ENCODE measurements around the gene DOCK10. TPM values are rescaled to one million over a fixed set of nuclear protein-coding genes. Genes with fewer than 3 reads are reported as not detected.

Gene DOCK10
- total and polyA plus RNA-seq, 2 experiments from 2014 or later = 1.1 to 3.2 TPM

GRCh38 chr2:225013425-225014365, 28.6 kb downstream of the DOCK10 start:
- no peaks in the 10 kb centered on the region for H3K79me2 ChIP-seq
- H3K27ac ChIP-seq = no peak overlapping the region
- DNase-seq (ENCODE audit: low spot score) = no peak
- no peak for TF ChIP-seq EZH2 (IDR thresholded peaks at IDR 0.05; ENCODE audit: borderline replicate concordance)
- TF ChIP-seq, protein P1, sequence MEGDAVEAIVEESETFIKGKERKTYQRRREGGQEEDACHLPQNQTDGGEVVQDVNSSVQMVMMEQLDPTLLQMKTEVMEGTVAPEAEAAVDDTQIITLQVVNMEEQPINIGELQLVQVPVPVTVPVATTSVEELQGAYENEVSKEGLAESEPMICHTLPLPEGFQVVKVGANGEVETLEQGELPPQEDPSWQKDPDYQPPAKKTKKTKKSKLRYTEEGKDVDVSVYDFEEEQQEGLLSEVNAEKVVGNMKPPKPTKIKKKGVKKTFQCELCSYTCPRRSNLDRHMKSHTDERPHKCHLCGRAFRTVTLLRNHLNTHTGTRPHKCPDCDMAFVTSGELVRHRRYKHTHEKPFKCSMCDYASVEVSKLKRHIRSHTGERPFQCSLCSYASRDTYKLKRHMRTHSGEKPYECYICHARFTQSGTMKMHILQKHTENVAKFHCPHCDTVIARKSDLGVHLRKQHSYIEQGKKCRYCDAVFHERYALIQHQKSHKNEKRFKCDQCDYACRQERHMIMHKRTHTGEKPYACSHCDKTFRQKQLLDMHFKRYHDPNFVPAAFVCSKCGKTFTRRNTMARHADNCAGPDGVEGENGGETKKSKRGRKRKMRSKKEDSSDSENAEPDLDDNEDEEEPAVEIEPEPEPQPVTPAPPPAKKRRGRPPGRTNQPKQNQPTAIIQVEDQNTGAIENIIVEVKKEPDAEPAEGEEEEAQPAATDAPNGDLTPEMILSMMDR (IDR thresholded peaks at IDR 0.05; ENCODE audit: poor library complexity) = no peak
- no peak for TF ChIP-seq EZH2phosphoT487 (IDR thresholded peaks at IDR 0.05; ENCODE audit: low read depth, severe bottlenecking, unreplicated experiment)
- WGBS (ENCODE audit: low lambda C conversion rate, missing lambda C conversion rate) = 80% methylated on average over 2 of the region's 2 CpGs
- no peak overlapping the region for H3K4me3 ChIP-seq
- H3K36me3 ChIP-seq (replicated peaks; ENCODE audit: insufficient read depth, low read depth) = no peaks in the 10 kb centered on the region
- H3K4me2 ChIP-seq = no peak overlapping the region
- no peaks in the 10 kb centered on the region for H3K27me3 ChIP-seq
- no peaks in the 10 kb centered on the region for H3K9me2 ChIP-seq (replicated peaks; ENCODE audit: insufficient read depth)
- H3K9me3 ChIP-seq (ENCODE audit: low read depth) = no peaks in the 10 kb centered on the region
- no peaks in the 10 kb centered on the region for H3K4me1 ChIP-seq (ENCODE audit: insufficient read depth)
- no peak overlapping the region for H2AFZ ChIP-seq
- no peaks in the 10 kb centered on the region for H4K20me1 ChIP-seq (ENCODE audit: insufficient read depth, poor library complexity, severe bottlenecking)

- DNase-seq (ENCODE audit: low spot score) = no peak
- H3K27me3 ChIP-seq = no peaks in the 10 kb centered on the region
- no peaks in the 10 kb centered on the region for H3K9me2 ChIP-seq (replicated peaks; ENCODE audit: insufficient read depth)
- no peaks in the 10 kb centered on the region for H3K36me3 ChIP-seq (replicated peaks; ENCODE audit: insufficient read depth, low read depth)
- H3K4me2 ChIP-seq = no peak overlapping the region
- H2AFZ ChIP-seq = no peak overlapping the region
- H3K27ac ChIP-seq = no peak overlapping the region
- H3K4me1 ChIP-seq (ENCODE audit: insufficient read depth) = no peaks in the 10 kb centered on the region
- no peaks in the 10 kb centered on the region for H3K9me3 ChIP-seq (ENCODE audit: low read depth)
- H4K20me1 ChIP-seq (ENCODE audit: insufficient read depth, poor library complexity, severe bottlenecking) = no peaks in the 10 kb centered on the region
- no peaks in the 10 kb centered on the region for H3K79me2 ChIP-seq
- no peak overlapping the region for H3K4me3 ChIP-seq
- WGBS (ENCODE audit: low lambda C conversion rate, missing lambda C conversion rate) = 77% methylated on average over 11 of the region's 11 CpGs
- no peak for TF ChIP-seq EZH2 (IDR thresholded peaks at IDR 0.05; ENCODE audit: borderline replicate concordance)
- TF ChIP-seq, protein P1 (IDR thresholded peaks at IDR 0.05; ENCODE audit: poor library complexity) = no peak
These were observed 30.7 kb downstream of the DOCK10 start for GRCh38 chr2:225011585-225011984.

DNA sequence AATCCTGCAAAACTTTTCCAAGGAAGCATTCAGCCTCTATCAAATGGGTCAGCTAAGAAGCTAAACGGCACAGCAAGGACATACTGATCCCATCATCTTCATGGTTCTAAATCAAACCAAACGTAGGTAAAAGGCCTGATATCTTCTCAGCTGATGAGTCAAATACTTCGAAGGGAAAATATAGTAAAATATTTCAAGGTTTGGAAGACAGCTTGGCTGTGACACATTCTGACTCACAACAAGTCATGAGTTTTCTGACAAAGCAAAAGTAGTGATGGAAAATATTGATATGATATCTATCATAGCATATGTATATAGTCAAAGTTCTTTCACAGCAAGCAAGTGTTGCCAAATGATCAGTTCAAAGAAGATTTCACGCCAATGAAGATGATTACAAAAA, 31.5 kb downstream of the DOCK10 start:
- H3K4me3 ChIP-seq = no peak overlapping the region
- H2AFZ ChIP-seq = no peak overlapping the region
- H3K9me3 ChIP-seq (ENCODE audit: low read depth) = no peaks in the 10 kb centered on the region
- no peaks in the 10 kb centered on the region for H3K27me3 ChIP-seq
- no peaks in the 10 kb centered on the region for H3K9me2 ChIP-seq (replicated peaks; ENCODE audit: insufficient read depth)
- H3K79me2 ChIP-seq = no peaks in the 10 kb centered on the region
- no peaks in the 10 kb centered on the region for H4K20me1 ChIP-seq (ENCODE audit: insufficient read depth, poor library complexity, severe bottlenecking)
- no peak for DNase-seq (ENCODE audit: low spot score)
- 93% methylated on average over 4 of the region's 4 CpGs for WGBS (ENCODE audit: low lambda C conversion rate, missing lambda C conversion rate)
- H3K4me2 ChIP-seq = no peak overlapping the region
- no peaks in the 10 kb centered on the region for H3K36me3 ChIP-seq (replicated peaks; ENCODE audit: insufficient read depth, low read depth)
- H3K27ac ChIP-seq = no peak overlapping the region
- no peaks in the 10 kb centered on the region for H3K4me1 ChIP-seq (ENCODE audit: insufficient read depth)
- TF ChIP-seq EZH2 (IDR thresholded peaks at IDR 0.05; ENCODE audit: borderline replicate concordance) (no peak), EZH2phosphoT487 (IDR thresholded peaks at IDR 0.05; ENCODE audit: low read depth, severe bottlenecking, unreplicated experiment) (no peak)
- TF ChIP-seq, protein P1 (IDR thresholded peaks at IDR 0.05; ENCODE audit: poor library complexity) = no peak
